Parathyroid adenoma (tissue), 2 donors: ENCODE results near the gene SHC3.

Experiments
- H2AFZ ChIP-seq: fragments of 300-600 bp; sonication (generic); one replicate; pipeline ENCODE4 v1.7.0; 2017; ENCODE audit warnings: antibody characterized with exemption, mild to moderate bottlenecking
- H3K27ac ChIP-seq: fragments of 300-600 bp; sonication (generic); one replicate; pipeline ENCODE4 v1.7.0; 2017
- H3K27me3 ChIP-seq: fragments of 300-600 bp; sonication (generic); one replicate; pipeline ENCODE4 v1.7.0; 2017; ENCODE audit warnings: low read length; ENCODE audit not compliant: control insufficient read depth, insufficient read depth
- H3K36me3 ChIP-seq: fragments of 300-600 bp; sonication (generic); one replicate; pipeline ENCODE4 v1.7.0; 2017; ENCODE audit warnings: low read length; ENCODE audit not compliant: control insufficient read depth, insufficient read depth
- H3K4me1 ChIP-seq: fragments of 300-600 bp; sonication (generic); one replicate; pipeline ENCODE4 v1.7.0; 2017; ENCODE audit warnings: control low read depth
- H3K4me2 ChIP-seq: fragments of 300-600 bp; sonication (generic); one replicate; pipeline ENCODE4 v1.7.0; 2017; ENCODE audit warnings: low read length
- H3K4me3 ChIP-seq: fragments of 300-600 bp; sonication (generic); one replicate; pipeline ENCODE4 v1.7.0; 2017; ENCODE audit warnings: low read depth, low read length
- H3K79me2 ChIP-seq: fragments of 300-600 bp; sonication (generic); one replicate; pipeline ENCODE4 v1.7.0; 2017; ENCODE audit warnings: control low read depth
- H3K9ac ChIP-seq: fragments of 300-600 bp; sonication (generic); one replicate; pipeline ENCODE4 v1.7.0; 2017; ENCODE audit warnings: mild to moderate bottlenecking
- H3K9me3 ChIP-seq: fragments of 300-600 bp; sonication (generic); one replicate; pipeline ENCODE4 v1.7.0; 2017; ENCODE audit warnings: low read length; ENCODE audit not compliant: control insufficient read depth
- CTCF ChIP-seq: fragments of 300-600 bp; sonication (generic); IDR thresholded peaks from one replicate; pipeline ENCODE4 v1.7.0; 2017; ENCODE audit warnings: antibody characterized with exemption, mild to moderate bottlenecking
- donor health status: primary hyperparathyroidism.

Gene SHC3

GRCh38 chr9:89139455-89139854 is 39.2 kb downstream of the SHC3 start:
- Histone ChIP-seq H3K27ac (no peak overlapping the region), H3K36me3 (no peaks in the 10 kb centered on the region), H3K9me3 (no peaks in the 10 kb centered on the region), H3K9ac (no peak overlapping the region), H3K79me2 (no peaks in the 10 kb centered on the region), H2AFZ (no peak overlapping the region), H3K4me2 (no peak overlapping the region), H3K4me1 (no peaks in the 10 kb centered on the region), H3K27me3 (no peaks in the 10 kb centered on the region), H3K4me3 (no peak overlapping the region)
- TF ChIP-seq CTCF: no peak

GRCh38 chr9:89138463-89139390 is 39.9 kb downstream of the SHC3 start:
- no peak overlapping the region for H3K27ac ChIP-seq
- no peak for TF ChIP-seq CTCF
- H3K36me3 ChIP-seq: no peaks in the 10 kb centered on the region
- H3K9me3 ChIP-seq: no peaks in the 10 kb centered on the region
- no peak overlapping the region for H3K4me3 ChIP-seq
- H3K9ac ChIP-seq: no peak overlapping the region
- no peak overlapping the region for H3K4me2 ChIP-seq
- no peaks in the 10 kb centered on the region for H3K79me2 ChIP-seq
- no peaks in the 10 kb centered on the region for H3K4me1 ChIP-seq
- no peaks in the 10 kb centered on the region for H3K27me3 ChIP-seq
- no peak overlapping the region for H2AFZ ChIP-seq

GRCh38 chr9:89137542-89138462 is 40.8 kb downstream of the SHC3 start:
- Histone ChIP-seq H3K79me2 (no peaks in the 10 kb centered on the region), H3K36me3 (no peaks in the 10 kb centered on the region), H3K27me3 (no peaks in the 10 kb centered on the region), H3K9me3 (no peaks in the 10 kb centered on the region), H3K9ac (no peak overlapping the region), H3K4me3 (no peak overlapping the region), H3K27ac (no peak overlapping the region), H2AFZ (no peak overlapping the region), H3K4me2 (no peak overlapping the region), H3K4me1 (no peaks in the 10 kb centered on the region)
- no peak for TF ChIP-seq CTCF

- H3K79me2 ChIP-seq: no peaks in the 10 kb centered on the region
- TF ChIP-seq CTCF: no peak
- no peak overlapping the region for H3K4me2 ChIP-seq
- H3K9me3 ChIP-seq: no peaks in the 10 kb centered on the region
- no peak overlapping the region for H3K4me3 ChIP-seq
- no peaks in the 10 kb centered on the region for H3K27me3 ChIP-seq
- no peaks in the 10 kb centered on the region for H3K36me3 ChIP-seq
- no peaks in the 10 kb centered on the region for H3K4me1 ChIP-seq
- no peak overlapping the region for H3K27ac ChIP-seq
- no peak overlapping the region for H3K9ac ChIP-seq
- no peak overlapping the region for H2AFZ ChIP-seq
Observed at GRCh38 chr9:89135591-89136166, 42.9 kb downstream of the SHC3 start.
